ENCODE data around the gene CCDC89. TPM values are rescaled to one million over a fixed set of nuclear protein-coding genes. Genes with fewer than 3 reads are reported as not detected.

Gene CCDC89
- total and polyA plus RNA-seq, 7 experiments from 2014 or later, result 0.73 to 1.2 TPM; not detected in 5

GRCh38 chr11:85721191-85721590 is 35.2 kb upstream of the CCDC89 start:
- H3K4me1 ChIP-seq (ENCODE audit: control insufficient read depth in 2 of 2, insufficient read depth in 2 of 2, low read length in 2 of 2), result no peaks in the 10 kb centered on the region
- Mint-ChIP-seq H3K4me1 (peaks cover 0 to 6% (median 0%) of the 10 kb centered on the region in 7 donors), H3K4me3 (no peak overlapping the region), H3K9me3 (no peaks in the 10 kb centered on the region), H3K27ac (no peak overlapping the region), H3K27me3 (peaks cover 0 to 2% (median 0%) of the 10 kb centered on the region in 5 donors), H3K36me3 (peaks cover 3 to 43% (median 29%) of the 10 kb centered on the region in 5 donors)
- H3K9me3 ChIP-seq (ENCODE audit: control insufficient read depth in 2 of 3, low read length in 3 of 3), result no peaks in the 10 kb centered on the region
- CTCF ChIA-PET, result interaction anchor here (0.8 kb wide), 1 partner anchor 10 kb away, joined by 4 read pairs; no protein-coding TSS in a partner anchor
- no peak overlapping the region for H3K4me3 ChIP-seq (ENCODE audit: low read length)
- H3K27me3 ChIP-seq (ENCODE audit: control insufficient read depth in 2 of 2, insufficient read depth in 2 of 2, low read length in 2 of 2), result no peaks in the 10 kb centered on the region
- ATAC-seq (no peak), DNase-seq (no peak)
- intact Hi-C loops (cut with micrococcal nuclease), result no loop called here
- H3K36me3 ChIP-seq (ENCODE audit: control insufficient read depth in 2 of 3, insufficient read depth in 3 of 3, low read length in 3 of 3), result no peaks in the 10 kb centered on the region
- POLR2A ChIA-PET, result no interaction called here
- no peak overlapping the region for H3K27ac ChIP-seq (ENCODE audit: low read depth, low read length)

DNA sequence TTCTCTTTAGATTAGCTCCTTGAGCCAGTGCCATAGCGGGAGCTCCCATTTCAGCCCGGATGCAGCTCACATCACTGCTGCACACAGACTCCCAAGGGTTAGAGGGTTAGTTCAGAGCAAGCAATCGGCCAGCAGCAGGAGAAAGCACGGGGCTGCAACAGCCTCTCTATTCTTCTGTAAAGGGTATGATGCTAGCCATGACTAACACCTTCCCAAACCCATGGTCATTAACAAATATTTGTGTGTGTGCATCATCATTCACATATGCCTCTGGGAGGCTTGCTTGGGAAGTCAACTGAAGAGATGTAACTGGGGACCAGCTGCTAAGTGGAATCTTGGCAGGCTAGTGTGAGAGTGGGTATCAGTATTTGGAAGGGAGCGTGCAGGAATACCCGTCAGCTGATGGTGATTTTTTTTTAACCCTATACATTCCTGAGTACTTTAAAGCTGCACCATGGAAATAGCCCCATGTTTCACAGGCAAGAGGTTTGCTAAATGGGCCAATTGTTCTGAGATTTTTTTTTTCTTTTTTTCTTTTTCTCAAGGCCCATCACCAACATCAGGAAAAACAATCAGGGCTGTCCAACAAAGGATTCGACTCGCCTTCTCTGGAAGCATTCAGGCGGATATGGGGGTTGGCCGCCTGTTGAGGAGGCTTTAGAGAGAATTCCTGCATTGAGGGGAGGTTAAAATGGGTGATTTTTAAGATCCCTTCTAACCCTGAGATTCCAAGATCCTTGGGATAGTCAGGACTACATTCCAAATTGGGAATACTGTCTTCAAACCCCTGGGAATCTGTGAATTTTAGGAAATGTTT is 33.2 kb upstream of the CCDC89 start:
- Histone ChIP-seq H3K4me3 (ENCODE audit: low read length) (no peak overlapping the region), H3K36me3 (ENCODE audit: control insufficient read depth in 2 of 3, insufficient read depth in 3 of 3, low read length in 3 of 3) (no peaks in the 10 kb centered on the region), H3K9me3 (ENCODE audit: control insufficient read depth in 2 of 3, low read length in 3 of 3) (no peaks in the 10 kb centered on the region), H3K27me3 (ENCODE audit: control insufficient read depth in 2 of 2, insufficient read depth in 2 of 2, low read length in 2 of 2) (no peaks in the 10 kb centered on the region), H3K4me1 (ENCODE audit: control insufficient read depth in 2 of 2, insufficient read depth in 2 of 2, low read length in 2 of 2) (no peaks in the 10 kb centered on the region), H3K27ac (ENCODE audit: low read depth, low read length) (no peak overlapping the region)
- ChIA-PET CTCF (no interaction called here), POLR2A (no interaction called here)
- peaks cover 0 to 2% (median 0%) of the 10 kb centered on the region in 5 donors for H3K27me3 Mint-ChIP-seq
- peaks cover 0 to 33% (median 18%) of the 10 kb centered on the region in 5 donors for H3K36me3 Mint-ChIP-seq
- peak overlapping the region in 1 of 9 donors; percentile 84 for H3K27ac Mint-ChIP-seq
- ATAC-seq (no peak), DNase-seq (no peak)
- H3K4me1 Mint-ChIP-seq, result peaks cover 0 to 4% (median 0%) of the 10 kb centered on the region in 7 donors
- intact Hi-C loops (cut with micrococcal nuclease), result loop anchor here in 1 of 2 donors (5.0 kb wide), 1 partner anchor 33 kb away; no protein-coding TSS in a partner anchor
- no peaks in the 10 kb centered on the region for H3K9me3 Mint-ChIP-seq
- no peak overlapping the region for H3K4me3 Mint-ChIP-seq

DNA sequence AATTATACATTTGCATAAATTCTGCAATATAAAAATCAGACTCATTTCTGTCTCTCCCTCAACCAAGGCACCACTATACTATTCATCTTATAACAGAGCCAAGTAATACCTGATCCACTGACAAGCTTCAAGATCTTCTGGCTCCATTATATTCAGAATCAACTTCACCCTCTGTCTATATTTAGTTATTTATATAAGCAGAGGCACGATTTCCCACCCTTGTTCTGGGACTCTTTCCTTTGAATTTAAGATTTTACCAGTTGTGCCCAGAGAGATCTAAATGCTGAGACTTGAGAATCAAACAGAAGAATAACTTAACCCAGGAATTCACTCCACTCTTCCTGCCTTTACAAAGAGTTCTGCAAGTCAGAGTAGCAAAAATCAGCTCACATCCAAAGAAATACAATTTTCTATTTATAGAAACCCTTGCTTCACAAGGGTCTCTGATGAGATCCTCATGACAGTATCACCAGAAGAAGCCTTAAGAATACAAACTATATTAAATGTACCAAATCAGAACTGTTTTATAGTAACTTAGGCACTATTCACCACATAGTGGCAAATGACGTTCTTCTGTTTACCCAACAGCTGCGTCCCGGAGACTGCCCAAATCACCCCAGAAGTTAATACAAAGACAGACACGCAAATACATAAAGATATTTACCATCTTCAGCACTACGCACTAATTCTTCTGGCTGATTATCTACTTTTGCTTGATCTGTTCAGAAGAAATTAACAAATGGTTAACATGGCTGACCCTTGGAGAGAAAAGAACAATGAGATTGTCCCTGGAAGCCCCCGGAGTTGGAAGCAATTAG is 32.3 kb upstream of the CCDC89 start:
- H3K4me1 Mint-ChIP-seq, result peaks cover 0 to 4% (median 0%) of the 10 kb centered on the region in 7 donors
- H3K27ac ChIP-seq (ENCODE audit: low read depth, low read length), result no peak overlapping the region
- peaks cover 0 to 2% (median 0%) of the 10 kb centered on the region in 5 donors for H3K27me3 Mint-ChIP-seq
- no peak overlapping the region for H3K27ac Mint-ChIP-seq
- CTCF ChIA-PET, result interaction anchor here (0.6 to 1.2 kb wide), 3 partner anchors 10 to 475 kb away, joined by 3 to 6 read pairs (median 3); no protein-coding TSS in a partner anchor
- H3K4me3 Mint-ChIP-seq, result no peak overlapping the region
- H3K9me3 ChIP-seq (ENCODE audit: control insufficient read depth in 2 of 3, low read length in 3 of 3), result no peaks in the 10 kb centered on the region
- no peaks in the 10 kb centered on the region for H3K9me3 Mint-ChIP-seq
- no peaks in the 10 kb centered on the region for H3K36me3 ChIP-seq (ENCODE audit: control insufficient read depth in 2 of 3, insufficient read depth in 3 of 3, low read length in 3 of 3)
- intact Hi-C loops (cut with micrococcal nuclease), result loop anchor here in 1 of 2 donors (5.0 kb wide), 1 partner anchor 34 kb away; no protein-coding TSS in a partner anchor
- H3K27me3 ChIP-seq (ENCODE audit: control insufficient read depth in 2 of 2, insufficient read depth in 2 of 2, low read length in 2 of 2), result no peaks in the 10 kb centered on the region
- POLR2A ChIA-PET, result interaction anchor here (1.4 kb wide), 1 partner anchor 8 kb away, joined by 3 read pairs; no protein-coding TSS in a partner anchor
- H3K36me3 Mint-ChIP-seq, result peaks cover 0 to 36% (median 15%) of the 10 kb centered on the region in 5 donors
- H3K4me1 ChIP-seq (ENCODE audit: control insufficient read depth in 2 of 2, insufficient read depth in 2 of 2, low read length in 2 of 2), result no peaks in the 10 kb centered on the region
- H3K4me3 ChIP-seq (ENCODE audit: low read length), result no peak overlapping the region
- ATAC-seq (no peak), DNase-seq (no peak)

DNA sequence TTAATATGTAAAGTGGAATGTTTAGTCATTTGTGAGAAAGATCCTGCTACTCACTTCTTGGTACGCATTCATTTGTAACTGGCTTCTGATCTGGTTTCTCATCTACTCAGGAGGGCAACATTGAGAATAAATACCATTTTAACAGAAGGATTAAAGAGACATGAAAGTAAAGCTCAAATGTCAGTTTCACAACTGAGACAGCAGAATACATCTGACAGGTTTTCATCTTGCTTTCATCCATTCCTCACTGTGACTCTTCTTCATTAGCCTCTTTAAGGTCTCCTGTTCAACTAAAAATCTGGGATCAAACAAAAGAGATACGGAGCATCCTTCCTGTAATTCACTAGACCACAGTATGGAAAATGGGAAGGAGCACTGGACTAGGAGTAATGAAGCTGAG is 31.4 kb upstream of the CCDC89 start:
- Histone ChIP-seq H3K27ac (ENCODE audit: low read depth, low read length) (no peak overlapping the region), H3K9me3 (ENCODE audit: control insufficient read depth in 2 of 3, low read length in 3 of 3) (no peaks in the 10 kb centered on the region), H3K27me3 (ENCODE audit: control insufficient read depth in 2 of 2, insufficient read depth in 2 of 2, low read length in 2 of 2) (no peaks in the 10 kb centered on the region), H3K4me1 (ENCODE audit: control insufficient read depth in 2 of 2, insufficient read depth in 2 of 2, low read length in 2 of 2) (no peaks in the 10 kb centered on the region), H3K36me3 (ENCODE audit: control insufficient read depth in 2 of 3, insufficient read depth in 3 of 3, low read length in 3 of 3) (no peaks in the 10 kb centered on the region), H3K4me3 (ENCODE audit: low read length) (no peak overlapping the region)
- DNase-seq (no peak), ATAC-seq (no peak)
- H3K27ac Mint-ChIP-seq, result no peak overlapping the region
- H3K4me3 Mint-ChIP-seq, result no peak overlapping the region
- POLR2A ChIA-PET, result interaction anchor here (1.4 kb wide), 1 partner anchor 9 kb away, joined by 3 read pairs; no protein-coding TSS in a partner anchor
- CTCF ChIA-PET, result interaction anchor here (1.1 to 1.2 kb wide), 2 partner anchors 29 to 476 kb away, joined by 3 read pairs; no protein-coding TSS in a partner anchor
- no peaks in the 10 kb centered on the region for H3K9me3 Mint-ChIP-seq
- intact Hi-C loops (cut with micrococcal nuclease), result loop anchor here (2.0 to 5.0 kb wide), 2 partner anchors 27 to 35 kb away; no protein-coding TSS in a partner anchor
- H3K36me3 Mint-ChIP-seq, result peaks cover 0 to 35% (median 15%) of the 10 kb centered on the region in 5 donors
- H3K27me3 Mint-ChIP-seq, result peaks cover 0 to 2% (median 0%) of the 10 kb centered on the region in 5 donors
- peaks cover 0 to 4% (median 0%) of the 10 kb centered on the region in 7 donors for H3K4me1 Mint-ChIP-seq

DNA sequence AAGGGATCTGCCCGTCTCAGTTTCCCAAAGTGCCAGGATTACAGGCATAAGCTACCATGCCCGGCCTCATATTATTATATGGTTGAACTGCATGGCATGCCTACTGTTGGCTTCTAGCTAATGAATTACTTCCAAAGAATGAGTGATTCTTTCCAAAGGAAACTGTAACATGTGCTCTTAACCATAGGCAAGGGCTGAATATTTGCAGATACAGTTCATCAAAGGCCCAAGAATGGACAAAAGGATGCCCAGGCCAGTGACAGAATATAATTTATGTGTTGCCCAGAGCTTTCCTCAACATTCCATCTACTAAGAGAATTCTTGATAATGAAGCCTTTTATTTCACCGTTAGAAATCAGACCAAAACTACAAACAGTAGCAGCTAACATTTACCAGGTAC is 27.0 kb upstream of the CCDC89 start:
- H3K27ac Mint-ChIP-seq, result no peak overlapping the region
- Histone ChIP-seq H3K27me3 (ENCODE audit: control insufficient read depth in 2 of 2, insufficient read depth in 2 of 2, low read length in 2 of 2) (no peaks in the 10 kb centered on the region), H3K27ac (ENCODE audit: low read depth, low read length) (no peak overlapping the region), H3K4me1 (ENCODE audit: control insufficient read depth in 2 of 2, insufficient read depth in 2 of 2, low read length in 2 of 2) (no peaks in the 10 kb centered on the region), H3K4me3 (ENCODE audit: low read length) (no peak overlapping the region), H3K9me3 (ENCODE audit: control insufficient read depth in 2 of 3, low read length in 3 of 3) (no peaks in the 10 kb centered on the region), H3K36me3 (ENCODE audit: control insufficient read depth in 2 of 3, insufficient read depth in 3 of 3, low read length in 3 of 3) (no peaks in the 10 kb centered on the region)
- H3K36me3 Mint-ChIP-seq, result peaks cover 0 to 28% (median 5%) of the 10 kb centered on the region in 5 donors
- no peaks in the 10 kb centered on the region for H3K27me3 Mint-ChIP-seq
- H3K4me1 Mint-ChIP-seq, result peaks cover 0 to 5% (median 0%) of the 10 kb centered on the region in 7 donors
- no peaks in the 10 kb centered on the region for H3K9me3 Mint-ChIP-seq
- intact Hi-C loops (cut with micrococcal nuclease), result no loop called here
- CTCF ChIA-PET, result no interaction called here
- no peak for DNase-seq
- no peak for ATAC-seq
- no peak overlapping the region for H3K4me3 Mint-ChIP-seq
- POLR2A ChIA-PET, result no interaction called here

GRCh38 chr11:85710917-85711316 is 24.9 kb upstream of the CCDC89 start:
- ChIA-PET CTCF (interaction anchor here (0.6 kb wide), 1 partner anchor 11 kb away, joined by 4 read pairs; no protein-coding TSS in a partner anchor), POLR2A (interaction anchor here (0.5 kb wide), 1 partner anchor 52 kb away, joined by 3 read pairs; no protein-coding TSS in a partner anchor)
- Mint-ChIP-seq H3K27ac (peak overlapping the region in 1 of 9 donors; percentile 14), H3K36me3 (peaks cover 0 to 39% (median 15%) of the 10 kb centered on the region in 5 donors), H3K4me3 (no peak overlapping the region), H3K4me1 (peaks cover 0 to 5% (median 0%) of the 10 kb centered on the region in 7 donors), H3K27me3 (no peaks in the 10 kb centered on the region), H3K9me3 (no peaks in the 10 kb centered on the region)
- Histone ChIP-seq H3K36me3 (ENCODE audit: control insufficient read depth in 2 of 3, insufficient read depth in 3 of 3, low read length in 3 of 3) (no peaks in the 10 kb centered on the region), H3K27me3 (ENCODE audit: control insufficient read depth in 2 of 2, insufficient read depth in 2 of 2, low read length in 2 of 2) (no peaks in the 10 kb centered on the region), H3K9me3 (ENCODE audit: control insufficient read depth in 2 of 3, low read length in 3 of 3) (no peaks in the 10 kb centered on the region), H3K27ac (ENCODE audit: low read depth, low read length) (no peak overlapping the region), H3K4me3 (ENCODE audit: low read length) (no peak overlapping the region), H3K4me1 (ENCODE audit: control insufficient read depth in 2 of 2, insufficient read depth in 2 of 2, low read length in 2 of 2) (no peaks in the 10 kb centered on the region)
- intact Hi-C loops (cut with micrococcal nuclease), result no loop called here
- ATAC-seq (no peak), DNase-seq (no peak)
